ENCODE results near the gene UCN.

The UCN gene

GRCh38 chr2:27313882-27314645, 5.8 kb upstream of the UCN start:
- no peak overlapping the region for H3K4me3 ChIP-seq (ENCODE audit: insufficient read length, low read depth)
- DNase-seq (ENCODE audit: low read depth, low spot score), result no peak
- H3K9ac ChIP-seq (ENCODE audit: insufficient read length, low read depth), result no peak overlapping the region
- H3K27me3 ChIP-seq (ENCODE audit: insufficient read depth, insufficient read length), result no peaks in the 10 kb centered on the region
- no peaks in the 10 kb centered on the region for H3K9me3 ChIP-seq (ENCODE audit: insufficient read depth, low read length)
- H3K36me3 ChIP-seq (ENCODE audit: insufficient read depth, insufficient read length, low read length), result peaks cover 44% of the 10 kb centered on the region
- no peaks in the 10 kb centered on the region for H3K4me1 ChIP-seq (ENCODE audit: insufficient read depth, insufficient read length)
- no peak for TF ChIP-seq YY1 (IDR thresholded peaks at IDR 0.05; ENCODE audit: insufficient read depth, insufficient read length)

DNA sequence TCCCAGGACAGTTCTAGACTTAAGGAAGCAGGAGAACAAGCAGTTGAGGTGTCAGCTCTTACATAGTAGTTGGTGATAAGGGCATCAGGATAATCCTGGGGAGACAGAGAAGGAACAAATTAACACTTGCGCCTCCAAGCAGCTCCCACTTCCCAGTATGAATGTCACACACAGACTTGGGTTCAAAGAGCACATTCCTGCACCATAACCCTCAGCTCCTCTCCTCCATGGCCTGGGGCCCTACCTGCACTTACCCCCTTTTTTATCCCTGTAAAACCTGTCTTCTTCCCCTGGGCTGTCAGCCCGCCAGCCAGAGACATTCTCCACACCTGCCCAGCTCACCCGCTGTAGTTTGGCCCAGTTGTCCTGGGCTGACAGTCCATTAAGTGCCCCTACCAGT, 3.9 kb upstream of the UCN start:
- Histone ChIP-seq H3K4me1 (ENCODE audit: insufficient read depth, insufficient read length) (no peaks in the 10 kb centered on the region), H3K4me3 (ENCODE audit: insufficient read length, low read depth) (no peak overlapping the region), H3K9me3 (ENCODE audit: insufficient read depth, low read length) (no peaks in the 10 kb centered on the region), H3K36me3 (ENCODE audit: insufficient read depth, insufficient read length, low read length) (peaks cover 48% of the 10 kb centered on the region), H3K27me3 (ENCODE audit: insufficient read depth, insufficient read length) (no peaks in the 10 kb centered on the region), H3K9ac (ENCODE audit: insufficient read length, low read depth) (no peak overlapping the region)
- no peak for TF ChIP-seq ZNF274 (IDR thresholded peaks at IDR 0.05; ENCODE audit: low read depth, low read length)
- TF ChIP-seq YY1 (IDR thresholded peaks at IDR 0.05; ENCODE audit: insufficient read depth, insufficient read length), result no peak
- no peak for TF ChIP-seq SUZ12 (IDR thresholded peaks at IDR 0.05; ENCODE audit: extremely low read depth, insufficient read depth, insufficient read length)
- DNase-seq (ENCODE audit: low read depth, low spot score), result no peak

DNA sequence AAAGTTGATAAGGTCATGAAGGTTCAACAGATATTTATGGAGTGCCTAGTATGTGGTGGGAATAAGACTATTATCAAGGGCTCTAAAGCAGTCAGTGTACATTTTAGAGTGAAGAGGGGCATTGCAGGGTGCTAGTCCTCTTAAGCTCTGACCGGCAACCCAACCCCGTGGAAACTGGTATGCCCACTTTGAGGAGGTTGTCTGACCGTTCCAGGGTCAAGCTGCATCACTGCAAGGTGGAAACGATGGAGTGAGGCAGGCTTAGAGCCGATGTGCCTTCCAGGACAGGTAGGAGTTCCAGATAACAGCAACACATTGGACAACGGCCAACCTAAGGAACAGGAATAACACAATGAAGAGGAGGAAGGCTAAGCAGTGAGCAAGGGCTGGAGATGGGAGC, 1.4 kb upstream of the UCN start:
- DNase-seq (ENCODE audit: low read depth, low spot score), result no peak
- no peak overlapping the region for H3K4me3 ChIP-seq (ENCODE audit: insufficient read length, low read depth)
- TF ChIP-seq SUZ12 (IDR thresholded peaks at IDR 0.05; ENCODE audit: extremely low read depth, insufficient read depth, insufficient read length) (no peak), ZNF274 (IDR thresholded peaks at IDR 0.05; ENCODE audit: low read depth, low read length) (no peak), YY1 (IDR thresholded peaks at IDR 0.05; ENCODE audit: insufficient read depth, insufficient read length) (no peak)
- H3K9me3 ChIP-seq (ENCODE audit: insufficient read depth, low read length), result no peaks in the 10 kb centered on the region
- H3K4me1 ChIP-seq (ENCODE audit: insufficient read depth, insufficient read length), result no peaks in the 10 kb centered on the region
- no peaks in the 10 kb centered on the region for H3K27me3 ChIP-seq (ENCODE audit: insufficient read depth, insufficient read length)
- H3K9ac ChIP-seq (ENCODE audit: insufficient read length, low read depth), result no peak overlapping the region
- H3K36me3 ChIP-seq (ENCODE audit: insufficient read depth, insufficient read length, low read length), result peaks cover 45% of the 10 kb centered on the region

DNA sequence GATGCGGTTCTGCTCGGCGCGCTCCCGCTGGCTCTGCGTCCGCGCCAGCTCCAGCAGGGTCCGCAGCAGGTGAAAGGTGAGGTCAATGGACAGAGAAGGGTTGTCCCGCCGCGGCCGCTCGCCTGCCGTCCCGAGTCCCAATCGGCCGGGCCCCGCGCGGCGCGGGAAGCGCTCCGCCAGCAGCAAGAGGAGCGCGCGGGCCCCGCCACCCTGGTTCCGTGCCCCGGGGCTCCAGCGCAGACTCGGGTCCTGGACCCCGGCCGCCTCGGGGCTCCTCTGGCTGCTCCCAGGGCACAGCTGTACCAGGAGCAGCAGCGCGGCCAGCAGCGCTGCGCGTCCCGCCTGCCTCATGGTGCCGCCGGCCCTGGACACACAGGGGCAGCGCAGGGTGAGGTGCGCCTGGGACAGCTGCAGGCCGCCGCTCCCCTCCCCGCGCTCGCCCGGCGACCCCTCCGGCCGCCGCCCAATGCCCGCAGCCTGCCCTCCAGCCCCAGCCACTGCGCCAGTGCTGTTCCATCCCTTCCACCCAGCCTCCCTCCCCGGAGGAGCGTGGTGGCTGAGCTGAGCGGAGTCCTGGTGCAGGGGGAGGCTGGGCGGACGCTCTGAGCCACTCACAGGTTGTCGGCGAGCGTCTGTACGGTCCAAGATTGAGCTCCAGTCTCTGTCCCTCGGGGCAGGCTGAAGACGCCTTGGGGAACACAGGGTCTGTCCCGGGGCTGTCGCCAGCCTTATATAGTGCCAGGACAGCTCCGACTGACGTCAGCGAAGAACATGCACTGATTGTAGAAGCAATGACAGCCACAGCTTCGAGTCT, 493 bp downstream of the UCN start:
- DNase-seq (ENCODE audit: low read depth, low spot score), result no peak
- no peak overlapping the region for H3K4me3 ChIP-seq (ENCODE audit: insufficient read length, low read depth)
- no peaks in the 10 kb centered on the region for H3K27me3 ChIP-seq (ENCODE audit: insufficient read depth, insufficient read length)
- TF ChIP-seq ZNF274 (IDR thresholded peaks at IDR 0.05; ENCODE audit: low read depth, low read length) (no peak), YY1 (IDR thresholded peaks at IDR 0.05; ENCODE audit: insufficient read depth, insufficient read length) (no peak), SUZ12 (IDR thresholded peaks at IDR 0.05; ENCODE audit: extremely low read depth, insufficient read depth, insufficient read length) (no peak)
- no peak overlapping the region for H3K9ac ChIP-seq (ENCODE audit: insufficient read length, low read depth)
- H3K9me3 ChIP-seq (ENCODE audit: insufficient read depth, low read length), result no peaks in the 10 kb centered on the region
- H3K4me1 ChIP-seq (ENCODE audit: insufficient read depth, insufficient read length), result no peaks in the 10 kb centered on the region
- H3K36me3 ChIP-seq (ENCODE audit: insufficient read depth, insufficient read length, low read length), result peaks cover 43% of the 10 kb centered on the region

GRCh38 chr2:27307287-27307544, 1.0 kb downstream of the UCN start:
- Histone ChIP-seq H3K9ac (ENCODE audit: insufficient read length, low read depth) (no peak overlapping the region), H3K4me3 (ENCODE audit: insufficient read length, low read depth) (no peak overlapping the region), H3K36me3 (ENCODE audit: insufficient read depth, insufficient read length, low read length) (peaks cover 37% of the 10 kb centered on the region), H3K27me3 (ENCODE audit: insufficient read depth, insufficient read length) (no peaks in the 10 kb centered on the region), H3K4me1 (ENCODE audit: insufficient read depth, insufficient read length) (no peaks in the 10 kb centered on the region), H3K9me3 (ENCODE audit: insufficient read depth, low read length) (no peaks in the 10 kb centered on the region)
- DNase-seq (ENCODE audit: low read depth, low spot score), result no peak
- TF ChIP-seq SUZ12 (IDR thresholded peaks at IDR 0.05; ENCODE audit: extremely low read depth, insufficient read depth, insufficient read length) (no peak), YY1 (IDR thresholded peaks at IDR 0.05; ENCODE audit: insufficient read depth, insufficient read length) (no peak), ZNF274 (IDR thresholded peaks at IDR 0.05; ENCODE audit: low read depth, low read length) (no peak)

- Histone ChIP-seq H3K4me1 (ENCODE audit: insufficient read depth, insufficient read length) (no peaks in the 10 kb centered on the region), H3K9ac (ENCODE audit: insufficient read length, low read depth) (no peak overlapping the region), H3K9me3 (ENCODE audit: insufficient read depth, low read length) (no peaks in the 10 kb centered on the region), H3K27me3 (ENCODE audit: insufficient read depth, insufficient read length) (no peaks in the 10 kb centered on the region), H3K36me3 (ENCODE audit: insufficient read depth, insufficient read length, low read length) (peaks cover 33% of the 10 kb centered on the region), H3K4me3 (ENCODE audit: insufficient read length, low read depth) (no peak overlapping the region)
- DNase-seq (ENCODE audit: low read depth, low spot score), result no peak
- TF ChIP-seq SUZ12 (IDR thresholded peaks at IDR 0.05; ENCODE audit: extremely low read depth, insufficient read depth, insufficient read length) (no peak), YY1 (IDR thresholded peaks at IDR 0.05; ENCODE audit: insufficient read depth, insufficient read length) (no peak), ZNF274 (IDR thresholded peaks at IDR 0.05; ENCODE audit: low read depth, low read length) (no peak)
Observed at GRCh38 chr2:27306573-27307286, 1.5 kb downstream of the UCN start.

DNA sequence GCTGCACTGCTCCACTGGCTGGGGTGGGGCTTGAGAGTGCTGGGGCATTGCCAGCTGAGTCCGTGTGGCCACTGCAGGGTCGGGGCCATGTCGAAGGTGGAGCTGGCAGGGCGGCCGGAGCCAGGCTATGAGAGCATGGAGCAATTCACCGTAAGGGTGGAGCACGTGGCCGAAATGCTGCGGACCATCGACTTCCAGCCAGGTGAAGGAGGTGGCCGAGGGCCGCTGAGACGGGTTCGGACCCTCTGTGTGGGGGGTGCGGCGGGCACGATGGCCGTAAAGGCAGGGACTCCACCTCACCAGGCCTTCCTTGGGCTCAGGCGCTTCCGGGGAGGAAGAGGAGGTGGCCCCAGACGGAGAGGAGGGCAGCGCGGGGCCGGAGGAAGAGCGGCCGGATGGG, 2.1 kb downstream of the UCN start:
- no peak for TF ChIP-seq ZNF274 (IDR thresholded peaks at IDR 0.05; ENCODE audit: low read depth, low read length)
- TF ChIP-seq YY1 (IDR thresholded peaks at IDR 0.05; ENCODE audit: insufficient read depth, insufficient read length), result no peak
- no peak for TF ChIP-seq SUZ12 (IDR thresholded peaks at IDR 0.05; ENCODE audit: extremely low read depth, insufficient read depth, insufficient read length)
- peaks cover 27% of the 10 kb centered on the region for H3K36me3 ChIP-seq (ENCODE audit: insufficient read depth, insufficient read length, low read length)
- no peak for DNase-seq (ENCODE audit: low read depth, low spot score)
- H3K9me3 ChIP-seq (ENCODE audit: insufficient read depth, low read length), result no peaks in the 10 kb centered on the region
- H3K27me3 ChIP-seq (ENCODE audit: insufficient read depth, insufficient read length), result no peaks in the 10 kb centered on the region
- H3K4me3 ChIP-seq (ENCODE audit: insufficient read length, low read depth), result no peak overlapping the region
- H3K4me1 ChIP-seq (ENCODE audit: insufficient read depth, insufficient read length), result no peaks in the 10 kb centered on the region
- H3K9ac ChIP-seq (ENCODE audit: insufficient read length, low read depth), result no peak overlapping the region

Data from NT2/D1 (cell line).